DMS53 treated with DMSO at 0.1 percent for 48 hours (cell line): ENCODE data around the gene IL17RC.

ENCODE experiments used
- DNase-seq: peaks from one replicate; lab custom pipeline; 2025; ENCODE audit not compliant: unreplicated experiment; lab: John Stamatoyannopoulos, UW

The IL17RC gene

GRCh38 chr3:9976721-9977709 is 60.1 kb downstream of the IL17RC start:
- peak; percentile 21 for DNase-seq

DNA sequence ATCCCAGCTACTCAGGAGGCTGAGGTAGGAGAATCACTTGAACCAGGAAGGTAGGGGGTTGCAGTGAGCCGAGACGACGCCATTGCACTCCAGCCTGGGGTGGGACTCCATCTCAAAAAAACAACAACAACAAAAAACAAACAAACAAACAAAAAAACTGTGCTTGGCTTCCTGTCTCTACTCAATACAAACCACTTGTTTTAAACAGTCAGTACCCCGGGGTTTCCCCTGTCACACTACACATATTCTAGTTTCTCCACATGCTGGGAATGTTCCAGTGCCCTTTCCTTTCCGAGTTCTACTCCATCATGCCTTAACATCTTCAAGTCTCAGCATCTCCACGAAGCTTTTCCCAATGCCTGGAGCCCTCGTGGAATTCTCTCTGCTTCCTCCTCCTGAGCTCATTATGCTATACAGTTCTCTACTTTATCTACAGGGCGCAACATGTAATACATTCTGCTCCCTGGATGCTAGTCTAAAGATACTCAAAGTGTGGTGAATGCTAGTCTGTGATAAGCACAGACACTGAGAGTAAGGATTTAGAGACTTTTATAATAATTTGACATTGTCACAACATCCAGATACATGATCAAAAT is 61.9 kb downstream of the IL17RC start:
- DNase-seq, result no peak

DNA sequence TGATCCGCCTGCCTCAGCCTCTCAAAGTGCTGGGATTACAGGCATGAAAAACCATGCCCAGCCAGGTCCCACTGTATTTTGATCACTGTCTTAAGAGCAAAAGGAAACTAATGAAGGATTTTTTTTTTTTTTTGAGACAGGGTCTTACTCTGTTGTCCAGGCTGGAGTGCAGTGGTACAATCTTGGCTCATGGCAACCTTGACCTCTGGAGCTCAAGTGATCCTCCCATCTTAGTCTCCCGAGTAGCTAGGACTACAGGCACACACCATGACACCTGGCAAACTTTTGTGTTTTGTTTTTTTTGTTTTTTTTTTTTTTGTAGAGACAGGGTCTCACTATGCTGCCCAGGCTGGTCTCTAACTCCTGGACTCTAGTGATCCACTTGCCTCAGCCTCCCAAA is 63.4 kb downstream of the IL17RC start:
- no peak for DNase-seq
